HG02973 (cell line): ENCODE measurements around the gene HIVEP3.

ENCODE experiments used
- ATAC-seq: cut with Tn5 transposase; IDR thresholded peaks from one replicate; pipeline ENCODE4 v1.9.1; 2021; ENCODE audit warnings: moderate library complexity; ENCODE audit not compliant: unreplicated experiment

Gene HIVEP3

DNA sequence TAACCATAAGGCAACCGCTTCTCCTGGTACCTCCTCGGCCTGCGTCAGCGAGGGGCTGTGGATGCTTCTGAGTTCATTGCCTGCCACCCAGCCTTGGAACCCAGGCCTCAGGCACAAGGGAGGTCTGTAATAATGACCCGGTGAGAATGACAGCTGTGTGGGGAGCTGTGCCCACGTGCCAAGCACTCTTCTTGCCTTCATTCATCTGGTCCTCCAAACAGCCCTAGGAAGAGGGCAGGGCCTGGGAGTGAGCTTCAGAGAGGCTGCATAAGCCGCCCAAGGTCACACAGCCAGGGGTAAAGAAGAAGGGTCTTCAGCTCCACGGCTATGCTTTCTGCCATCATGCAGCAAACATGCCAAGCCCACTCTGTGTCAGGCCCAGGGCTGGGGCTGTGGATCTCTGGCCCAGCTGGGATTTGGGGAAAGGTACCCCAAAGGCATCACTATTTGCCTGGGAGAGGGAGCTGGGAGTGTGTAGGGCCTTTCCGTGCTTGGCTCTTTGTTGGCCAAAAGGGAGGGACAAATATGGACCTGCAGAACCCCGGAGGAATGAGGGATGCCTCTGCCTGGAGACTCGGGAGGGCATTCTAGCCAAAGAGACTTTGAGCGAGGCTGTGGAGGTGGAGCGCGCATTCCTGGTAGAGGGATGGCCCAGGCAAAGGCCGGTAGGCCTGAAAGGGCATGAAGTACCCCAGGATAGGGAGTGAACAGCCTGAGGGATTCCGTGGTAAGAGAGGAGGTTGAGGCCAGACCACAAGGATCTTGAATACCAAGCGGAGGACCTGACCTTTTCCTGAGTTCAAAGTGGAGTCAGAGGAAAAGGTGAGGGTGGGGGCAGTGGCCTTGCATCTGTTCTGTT is 424.1 kb downstream of the HIVEP3 start:
- no peak for ATAC-seq

DNA sequence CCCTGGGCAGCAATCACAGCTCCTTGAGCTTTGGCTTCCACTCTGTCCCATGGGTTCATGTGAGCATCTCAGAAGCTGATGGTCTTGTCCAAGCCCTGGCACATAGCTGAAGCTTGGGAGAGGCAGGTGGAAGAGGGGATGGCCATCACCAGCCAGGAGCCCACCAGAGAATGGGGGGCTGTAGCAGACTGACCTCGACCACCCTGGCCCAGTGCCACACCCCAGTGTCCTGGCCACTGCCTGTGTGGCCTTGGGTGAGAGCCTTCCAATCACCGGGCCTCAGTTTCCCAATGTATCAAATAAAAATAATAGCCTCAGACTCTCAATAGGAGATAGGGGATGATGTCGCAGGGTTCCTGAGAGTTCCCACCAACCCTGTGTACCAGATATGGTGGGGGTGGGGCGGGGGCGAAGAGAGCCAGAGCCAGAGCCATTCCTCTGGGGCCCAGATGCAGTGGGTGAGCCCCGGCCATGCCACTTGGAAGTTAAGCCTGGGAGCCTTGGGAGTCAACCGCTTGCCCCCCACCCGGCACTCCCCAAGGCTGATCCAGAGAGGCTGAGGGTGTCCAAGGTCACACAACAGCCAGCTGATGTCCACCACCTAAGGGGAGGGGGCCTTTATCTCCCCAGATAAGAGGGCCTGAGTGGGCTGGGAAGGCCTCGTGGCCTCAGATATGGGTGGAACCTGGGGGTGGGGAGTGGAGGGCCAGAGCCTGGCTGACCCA is 424.9 kb downstream of the HIVEP3 start:
- no peak for ATAC-seq

- ATAC-seq, result no peak
Observed at GRCh38 chr1:41493117-41493536, 425.6 kb downstream of the HIVEP3 start.

DNA sequence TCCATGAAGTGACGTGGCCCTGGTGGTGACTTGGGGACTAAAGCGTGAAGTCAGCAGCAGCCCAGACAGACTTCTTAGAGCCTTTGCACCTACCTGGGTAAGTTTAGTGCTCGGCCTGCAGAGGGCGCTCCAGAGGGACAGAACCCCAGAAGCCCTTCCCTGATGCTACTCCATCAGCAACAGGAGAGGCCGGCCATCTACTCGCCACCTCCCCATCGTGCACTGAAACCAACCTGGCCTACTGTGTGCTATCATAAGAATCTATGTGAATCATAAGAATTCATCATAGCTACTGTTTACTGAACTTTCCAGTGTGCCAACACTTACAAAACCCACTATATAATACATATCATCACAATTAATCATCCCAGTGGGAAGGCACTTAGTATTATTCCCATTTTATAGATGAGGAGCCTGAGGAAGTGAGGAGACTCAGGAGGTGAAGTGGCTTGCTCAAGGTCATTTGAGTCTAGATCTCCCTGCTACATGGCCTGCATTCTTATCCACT is 426.3 kb downstream of the HIVEP3 start:
- no peak for ATAC-seq

DNA sequence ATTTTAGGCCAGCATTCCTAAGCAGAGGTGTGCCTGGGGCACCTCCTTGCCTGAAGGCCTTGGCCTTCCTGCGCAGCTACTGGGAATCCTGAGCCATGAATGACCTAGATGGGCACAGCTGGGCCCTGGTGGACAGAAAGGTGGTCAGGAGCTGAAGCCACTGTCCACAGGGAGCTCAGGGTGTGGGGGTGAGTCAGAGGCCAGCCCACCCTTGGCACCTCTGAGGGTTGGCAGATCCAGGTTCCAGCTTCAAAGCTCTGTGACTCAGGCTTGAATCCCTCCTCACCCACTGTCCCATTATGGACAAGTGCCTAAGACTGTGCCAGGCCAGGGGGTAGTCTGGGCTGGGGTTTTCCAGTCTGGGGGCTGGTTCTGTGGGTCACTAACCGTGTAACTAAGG is 427.8 kb downstream of the HIVEP3 start:
- ATAC-seq, result no peak

- no peak for ATAC-seq
Observed at GRCh38 chr1:41489561-41489960, 429.2 kb downstream of the HIVEP3 start.

- no peak for ATAC-seq
Observed at GRCh38 chr1:41488040-41488951, 430.4 kb downstream of the HIVEP3 start.

DNA sequence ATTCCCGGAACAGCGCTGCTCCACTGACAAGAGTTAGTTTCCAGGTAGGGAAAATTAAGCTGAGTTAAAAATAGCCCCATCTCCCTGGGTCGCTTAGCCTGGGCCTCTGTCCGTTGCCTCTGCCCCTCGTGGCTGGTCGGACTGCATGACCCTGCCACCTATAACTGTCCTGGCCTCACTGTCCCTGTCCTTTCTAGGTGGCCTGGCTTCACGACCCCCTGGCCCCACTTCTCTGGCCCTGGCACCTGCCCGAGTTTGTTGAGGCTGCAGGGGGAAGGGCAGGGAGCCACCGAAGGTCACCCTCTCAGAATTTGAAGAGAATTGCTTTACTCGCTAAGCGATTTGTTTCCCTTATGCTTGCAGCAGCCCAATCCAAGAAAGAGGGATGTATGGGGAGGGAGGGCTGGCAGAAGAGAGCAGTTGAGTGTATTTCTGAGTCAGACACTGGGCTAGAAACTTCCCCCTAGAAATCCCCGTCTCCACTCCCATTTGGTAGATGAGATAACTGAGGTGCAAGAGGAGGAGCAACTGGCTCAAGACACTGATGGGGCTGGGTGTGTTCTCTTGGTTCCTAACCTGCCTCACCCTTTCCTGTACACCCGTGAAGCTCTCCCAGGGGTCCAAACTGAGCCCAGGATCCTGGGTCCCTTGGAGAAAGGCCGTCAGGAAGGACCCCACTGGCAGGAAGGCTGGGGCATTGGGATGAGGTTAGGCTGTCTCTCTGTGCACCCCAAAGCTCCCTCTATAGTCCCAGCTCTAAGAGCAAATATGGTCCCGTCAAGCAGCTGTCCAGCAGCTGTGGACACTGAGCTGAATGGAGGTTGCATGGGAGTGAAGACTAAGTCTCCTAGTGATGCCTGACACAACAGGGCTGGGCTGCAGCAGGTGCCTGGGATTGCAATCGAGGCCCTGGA is 431.3 kb downstream of the HIVEP3 start:
- no peak for ATAC-seq

- no peak for ATAC-seq
Observed at GRCh38 chr1:41486371-41487125, 432.2 kb downstream of the HIVEP3 start.

GRCh38 chr1:41486053-41486370 is 432.7 kb downstream of the HIVEP3 start:
- ATAC-seq, result no peak

GRCh38 chr1:41485605-41486004 is 433.1 kb downstream of the HIVEP3 start:
- ATAC-seq, result no peak

DNA sequence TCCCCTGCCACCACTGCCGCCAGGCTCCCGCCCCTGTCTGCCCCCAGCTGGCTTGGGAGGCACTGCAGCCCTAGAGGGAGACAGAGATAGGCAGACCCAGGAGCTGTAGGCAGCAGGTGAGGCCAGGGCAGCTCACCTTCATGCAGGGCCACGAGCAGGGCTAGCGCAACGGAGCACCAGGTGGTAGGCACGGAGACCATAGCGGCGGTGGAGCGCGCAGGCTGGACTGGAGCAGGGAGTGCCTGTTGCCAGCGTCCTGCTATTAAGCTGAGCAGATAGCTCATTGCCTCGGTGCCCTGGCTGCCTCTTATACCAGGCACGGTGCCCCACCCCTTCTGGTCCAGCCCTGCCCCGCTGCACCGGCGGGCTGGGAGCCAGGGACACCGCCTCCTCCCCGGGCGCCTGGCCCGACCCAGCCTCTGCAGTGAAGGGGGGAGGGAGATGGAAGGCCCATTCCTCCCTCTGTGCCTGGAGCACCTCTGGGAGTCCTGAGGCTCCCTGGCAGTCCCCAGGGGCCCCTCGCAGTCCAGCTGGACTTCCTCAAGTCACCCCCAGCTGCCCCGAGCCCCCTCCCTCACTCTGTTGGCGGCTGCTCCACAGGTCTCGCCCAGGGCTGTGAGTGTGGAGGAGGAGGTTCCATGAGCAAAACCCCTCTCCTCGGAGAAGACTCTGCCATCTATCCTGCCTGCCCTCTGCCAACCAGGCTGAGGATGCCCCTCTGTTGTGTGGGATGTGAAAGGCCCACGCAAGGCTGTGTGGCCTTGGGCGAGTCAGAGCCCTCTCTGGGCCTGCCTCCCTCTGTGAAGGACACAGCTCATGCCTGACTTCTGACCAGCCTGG is 434.1 kb downstream of the HIVEP3 start, which contains the start of gene EDN2:
Gene EDN2, minus strand, starts transcription at position 282 of the 840 bp plus-strand sequence. Its CDS starts 82 bp downstream, at position 200.
- ATAC-seq, result no peak

DNA sequence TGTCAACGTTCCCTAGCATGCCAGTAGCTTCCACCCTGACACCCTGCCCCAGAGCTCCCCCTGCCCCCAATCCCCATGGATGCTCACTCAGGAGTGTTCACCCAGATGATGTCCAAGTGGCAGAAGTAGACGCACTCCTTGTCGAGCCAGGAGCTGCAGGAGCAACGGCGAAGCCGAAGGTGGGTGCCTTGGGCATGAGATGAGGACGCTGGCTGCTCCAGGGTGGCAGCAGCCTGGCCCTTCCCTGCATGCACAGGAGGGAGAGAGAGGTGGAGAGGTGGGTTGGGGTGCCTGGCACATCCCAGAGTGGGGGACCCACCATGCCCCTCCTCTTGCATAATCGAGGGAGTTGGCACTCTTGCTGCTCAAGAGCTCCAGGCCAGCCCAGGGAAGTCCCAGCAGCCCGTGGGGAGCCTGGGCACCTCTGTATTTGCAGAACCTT is 434.7 kb downstream of the HIVEP3 start:
- ATAC-seq, result no peak

GRCh38 chr1:41483001-41483850 is 435.5 kb downstream of the HIVEP3 start:
- ATAC-seq, result no peak

GRCh38 chr1:41482001-41482765 is 436.5 kb downstream of the HIVEP3 start:
- ATAC-seq, result no peak

DNA sequence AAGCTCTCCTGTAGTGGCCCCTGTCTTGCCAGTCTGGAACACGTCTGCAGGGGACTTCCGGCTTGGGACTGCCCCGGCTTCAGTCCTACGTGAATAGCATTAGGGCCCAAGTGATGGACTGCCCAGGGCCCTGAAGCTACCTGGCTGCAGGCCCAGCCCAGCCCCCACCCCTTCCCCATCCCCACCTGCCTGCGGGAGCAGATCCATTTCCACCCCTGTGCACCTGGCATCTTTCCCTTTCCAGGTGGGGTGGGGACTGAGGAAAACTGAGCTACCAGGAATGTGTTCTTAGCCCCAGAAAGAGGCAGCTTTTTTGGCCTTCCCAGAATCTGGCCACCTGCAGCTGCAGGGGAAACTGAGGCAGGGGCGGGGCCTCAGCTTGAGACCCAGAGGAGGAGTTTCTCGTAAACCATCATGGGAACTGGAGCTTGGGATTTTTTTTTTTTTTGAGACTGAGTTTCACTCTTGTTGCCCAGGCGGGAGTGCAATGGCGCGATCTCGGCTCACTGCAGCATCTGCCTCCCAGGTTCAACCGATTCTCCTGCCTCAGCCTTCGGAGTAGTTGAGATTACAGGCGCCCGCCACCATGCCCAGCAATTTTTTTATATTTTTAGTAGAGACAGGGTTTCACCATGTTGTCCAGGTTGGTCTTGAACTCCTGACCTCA is 437.5 kb downstream of the HIVEP3 start:
- ATAC-seq, result no peak
